H9 (cell line): Measurements from ENCODE around the gene BPTF. TPM values are rescaled to one million over a fixed set of nuclear protein-coding genes. Genes with fewer than 3 reads are reported as not detected.

Source experiments
- DNase-seq: peaks from one replicate; pipeline ENCODE4 v3.0.0-alpha.2; 2017
- H2AFZ ChIP-seq: one replicate; pipeline ENCODE4 v1.6.1; 2013; ENCODE audit warnings: mild to moderate bottlenecking, low read length, control low read depth, moderate library complexity
- H2AK5ac ChIP-seq: 2 replicates; pipeline ENCODE4 v1.6.1; 2013; ENCODE audit warnings: low read length, control low read depth, mixed read lengths; ENCODE audit not compliant: insufficient read length
- H2BK120ac ChIP-seq: one replicate; pipeline ENCODE4 v1.6.1; 2013; ENCODE audit warnings: low read depth, mild to moderate bottlenecking, low read length, control low read depth, inconsistent platforms; ENCODE audit not compliant: poor library complexity, severe bottlenecking
- H2BK12ac ChIP-seq: 2 replicates; pipeline ENCODE4 v1.6.1; 2013; ENCODE audit warnings: low read length, control low read depth, mixed read lengths, low read depth; ENCODE audit not compliant: insufficient read length
- H2BK15ac ChIP-seq: 2 replicates; pipeline ENCODE4 v1.6.1; 2013; ENCODE audit warnings: low read depth, low read length, control low read depth
- H2BK20ac ChIP-seq: one replicate; pipeline ENCODE4 v1.6.1; 2013; ENCODE audit warnings: low read depth, mild to moderate bottlenecking, low read length, control low read depth, inconsistent platforms; ENCODE audit not compliant: poor library complexity, severe bottlenecking
- H2BK5ac ChIP-seq: 2 replicates; pipeline ENCODE4 v1.6.1; 2013; ENCODE audit warnings: low read length, control low read depth, mixed read lengths; ENCODE audit not compliant: insufficient read length
- H3K14ac ChIP-seq: 2 replicates; pipeline ENCODE4 v1.6.1; 2013; ENCODE audit warnings: low read length, control low read depth; ENCODE audit not compliant: insufficient read depth
- H3K18ac ChIP-seq: 2 replicates; pipeline ENCODE4 v1.6.1; 2013; ENCODE audit warnings: low read depth, mild to moderate bottlenecking, mixed read lengths, low read length, control low read depth; ENCODE audit not compliant: insufficient read length
- H3K23ac ChIP-seq: 2 replicates; pipeline ENCODE4 v1.6.1; 2013; ENCODE audit warnings: low read length, control low read depth, mixed read lengths, low read depth; ENCODE audit not compliant: insufficient read length
- H3K23me2 ChIP-seq: 2 replicates; pipeline ENCODE4 v1.6.1; 2013; ENCODE audit warnings: low read depth, mild to moderate bottlenecking, mixed read lengths, low read length, control low read depth; ENCODE audit not compliant: insufficient read length, poor library complexity, severe bottlenecking
- H3K27ac ChIP-seq: 2 replicates; pipeline ENCODE4 v1.5.1; 2013; ENCODE audit warnings: low read length, control low read depth, mixed read lengths, low read depth; ENCODE audit not compliant: insufficient read length
- H3K27me3 ChIP-seq: 2 replicates; pipeline ENCODE4 v1.6.1; 2013; ENCODE audit warnings: low read length, control low read depth, inconsistent platforms; ENCODE audit not compliant: insufficient read depth
- H3K4ac ChIP-seq: 2 replicates; pipeline ENCODE4 v1.6.1; 2013; ENCODE audit warnings: low read depth, mild to moderate bottlenecking, control low read depth, inconsistent platforms, low read length, moderate library complexity
- H3K4me1 ChIP-seq: 2 replicates; pipeline ENCODE4 v1.6.1; 2013; ENCODE audit warnings: low read length, control low read depth, inconsistent platforms; ENCODE audit not compliant: insufficient read depth
- H3K4me2 ChIP-seq: 2 replicates; pipeline ENCODE4 v1.6.1; 2013; ENCODE audit warnings: low read length, control low read depth, mixed read lengths; ENCODE audit not compliant: insufficient read length, insufficient read depth
- H3K56ac ChIP-seq: 2 replicates; pipeline ENCODE4 v1.6.1; 2013; ENCODE audit warnings: low read depth, mild to moderate bottlenecking, mixed read lengths, low read length, control low read depth; ENCODE audit not compliant: insufficient read length
- H3K79me1 ChIP-seq: 2 replicates; pipeline ENCODE4 v1.6.1; 2013; ENCODE audit warnings: low read depth, mild to moderate bottlenecking, moderate library complexity, low read length, control low read depth, inconsistent platforms; ENCODE audit not compliant: insufficient read depth, poor library complexity, severe bottlenecking
- H3K79me2 ChIP-seq: 2 replicates; pipeline ENCODE4 v1.6.1; 2013; ENCODE audit warnings: low read length, control low read depth, inconsistent platforms; ENCODE audit not compliant: insufficient read depth
- H3K9ac ChIP-seq: 2 replicates; pipeline ENCODE4 v1.6.1; 2013; ENCODE audit warnings: low read length, control low read depth, mixed read lengths; ENCODE audit not compliant: insufficient read length; ENCODE audit errors: extremely low read depth
- H3K9me3 ChIP-seq: one replicate; pipeline ENCODE4 v1.6.1; 2013; ENCODE audit warnings: low read depth, low read length, inconsistent platforms; ENCODE audit not compliant: control insufficient read depth
- H3T11ph ChIP-seq: one replicate; pipeline ENCODE4 v1.6.1; 2013; ENCODE audit warnings: mild to moderate bottlenecking, low read length, control low read depth, inconsistent platforms
- H4K20me1 ChIP-seq: one replicate; pipeline ENCODE4 v1.6.1; 2013; ENCODE audit not compliant: control insufficient read depth, insufficient read length, insufficient read depth
- H4K5ac ChIP-seq: 2 replicates; pipeline ENCODE4 v1.6.1; 2013; ENCODE audit warnings: low read depth, mild to moderate bottlenecking, mixed read lengths, low read length, control low read depth; ENCODE audit not compliant: insufficient read length
- H4K8ac ChIP-seq: replicated peaks from 2 replicates; pipeline ENCODE4 v1.6.1; 2013; ENCODE audit warnings: low read length, control low read depth, mixed read lengths, low read depth; ENCODE audit not compliant: insufficient read length
- H4K91ac ChIP-seq: 2 replicates; pipeline ENCODE4 v1.6.1; 2013; ENCODE audit warnings: low read depth, mild to moderate bottlenecking, moderate library complexity, mixed read lengths, low read length, control low read depth; ENCODE audit not compliant: insufficient read length
- H3K27ac Mint-ChIP-seq, 3 experiments: 2 replicates in 2 of 3; 3 replicates in 1 of 3; pipeline ENCODE4 v1.8.0; 2020 to 2021; ENCODE audit warnings: mixed read lengths in 3 of 3, mild to moderate bottlenecking in 1 of 3, moderate library complexity in 1 of 3
- H3K27me3 Mint-ChIP-seq: 2 replicates; pipeline ENCODE4 v1.8.0; 2021; ENCODE audit warnings: low read depth, mild to moderate bottlenecking, moderate library complexity, mixed read lengths
- H3K36me3 Mint-ChIP-seq, 3 experiments: 2 replicates in 2 of 3; 3 replicates in 1 of 3; pipeline ENCODE4 v1.8.0; 2020 to 2021; ENCODE audit warnings: low read depth in 3 of 3, mixed read lengths in 3 of 3; ENCODE audit not compliant: insufficient read depth in 1 of 3
- H3K4me1 Mint-ChIP-seq, 2 experiments: 2 replicates each; pipeline ENCODE4 v1.8.0; 2020; ENCODE audit warnings: mixed read lengths in 2 of 2
- H3K4me3 Mint-ChIP-seq, 2 experiments: 2 replicates in 1 of 2; 3 replicates in 1 of 2; pipeline ENCODE4 v1.8.0; 2020 to 2021; ENCODE audit warnings: mild to moderate bottlenecking in 2 of 2, mixed read lengths in 2 of 2, moderate library complexity in 1 of 2
- H3K9me3 Mint-ChIP-seq, 2 experiments: 2 replicates in 1 of 2; 3 replicates in 1 of 2; pipeline ENCODE4 v1.8.0; 2020; ENCODE audit warnings: mild to moderate bottlenecking in 2 of 2, mixed read lengths in 2 of 2, moderate library complexity in 1 of 2
- CTCF ChIP-seq: fragments of 200-600 bp; sonication (generic); conservative IDR thresholded peaks from 3 replicates; pipeline ENCODE4 v1.8.0; 2021; ENCODE audit warnings: antibody characterized with exemption, mild to moderate bottlenecking
- WGBS: extraction: QIAGEN DNeasy Blood & Tissue Kit; methylation state at CpG from one replicate; pipeline ENCODE4 v1.1.7; 2013; ENCODE audit warnings: missing lambda C conversion rate, low lambda C conversion rate, mixed read lengths; ENCODE audit not compliant: insufficient read length; ENCODE audit errors: extremely low coverage; 5-methylcytosine and 5-hydroxymethylcytosine counted together
- total RNA-seq: library from RNA; stranded (reverse); gene quantifications from 2 replicates; pipeline ENCODE4 v1.2.1, GENCODE V29; 2021

BPTF gene
- total RNA-seq, 1 experiment from 2014 or later = 203 TPM

- Mint-ChIP-seq H3K27ac (no peak overlapping the region; a peak in 1 of 7 replicates), H3K4me1 (no peaks in the 10 kb centered on the region), H3K9me3 (no peaks in the 10 kb centered on the region), H3K27me3 (peaks cover 3% of the 10 kb centered on the region; the same call in 1 of the 2 replicates), H3K4me3 (no peak overlapping the region; a peak in 1 of 5 replicates), H3K36me3 (no peaks in the 10 kb centered on the region)
- Histone ChIP-seq H2BK15ac (no peak overlapping the region), H3K4me2 (no peak overlapping the region), H4K91ac (no peak overlapping the region), H3K27ac (no peak overlapping the region), H4K5ac (no peak overlapping the region), H2AK5ac (no peak overlapping the region), H3K56ac (no peak overlapping the region), H3K23me2 (no peaks in the 10 kb centered on the region), H4K8ac (no peak overlapping the region), H3K9me3 (no peaks in the 10 kb centered on the region), H2BK20ac (no peak overlapping the region), H3T11ph (no peak overlapping the region), H2BK5ac (no peak overlapping the region), H4K20me1 (no peaks in the 10 kb centered on the region), H3K79me2 (no peaks in the 10 kb centered on the region), H3K18ac (no peak overlapping the region), H3K27me3 (no peaks in the 10 kb centered on the region), H2BK120ac (no peak overlapping the region), H3K9ac (no peak overlapping the region), H2BK12ac (no peak overlapping the region), H3K79me1 (no peaks in the 10 kb centered on the region), H3K4me1 (no peaks in the 10 kb centered on the region), H3K4ac (no peak overlapping the region), H3K14ac (no peak overlapping the region), H2AFZ (no peak overlapping the region), H3K23ac (no peak overlapping the region)
- DNase-seq = no peak
- WGBS = no CpG with 5 or more reads among the region's 5 CpGs
- no peak for TF ChIP-seq CTCF
Measured at GRCh38 chr17:67785504-67785903, 39.8 kb upstream of the BPTF start.
